ENCODE results near the gene ARHGAP6.

DNA sequence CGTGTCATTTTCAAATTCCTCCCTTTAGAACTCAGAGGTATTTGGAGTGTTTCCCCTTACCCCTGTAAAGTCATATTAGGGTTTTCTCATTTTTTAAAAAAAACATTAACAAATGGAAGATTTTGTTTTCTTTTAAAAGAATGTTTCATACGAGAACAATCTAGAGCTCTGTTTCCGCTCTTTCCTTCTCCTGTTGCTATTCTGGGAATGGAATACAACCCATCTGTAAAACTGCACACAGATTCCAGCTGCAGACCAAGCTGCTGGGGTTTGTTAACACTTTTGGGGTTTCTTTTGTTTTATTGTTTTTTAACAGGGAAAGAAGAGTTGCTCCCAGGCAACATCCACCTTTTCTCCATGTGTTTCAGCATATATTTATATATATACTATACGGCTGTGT is 493.3 kb downstream of the ARHGAP6 start:
- no peak for TF ChIP-seq CTCF (IDR thresholded peaks at IDR 0.05)
- no peak for TF ChIP-seq POLR2A (IDR thresholded peaks at IDR 0.05)
- TF ChIP-seq POLR2AphosphoS5 (IDR thresholded peaks at IDR 0.05), result no peak
